ENCODE measurements around the gene TRIM7.
"Not testable (repeated sequence)": the region's sequence is repeated elsewhere in the genome, so short reads cannot be mapped to it uniquely, and the experiment has no call there.

Gene TRIM7

DNA sequence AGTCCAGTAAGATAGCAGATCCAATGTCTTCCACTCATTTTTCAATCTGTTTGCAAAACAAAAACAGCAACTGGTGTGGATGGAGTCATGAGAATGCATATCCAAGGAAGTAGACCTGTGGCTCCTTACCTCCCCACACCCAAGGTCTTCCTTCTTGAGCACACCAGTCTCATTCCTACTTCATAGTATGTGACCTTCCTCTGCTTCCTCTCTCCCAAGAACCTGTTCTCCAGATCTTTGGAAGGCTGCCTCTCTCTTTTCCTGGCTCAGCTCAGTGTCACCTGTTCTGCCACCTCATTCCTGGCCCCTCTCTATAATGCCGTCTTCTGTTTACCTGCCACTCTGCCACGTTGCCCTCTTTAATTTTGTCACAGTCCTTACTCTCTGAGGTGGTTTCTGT lies 7.9 kb upstream of the TRIM7 start:
- DNase-seq (ENCODE audit: low spot score), result no peak

DNA sequence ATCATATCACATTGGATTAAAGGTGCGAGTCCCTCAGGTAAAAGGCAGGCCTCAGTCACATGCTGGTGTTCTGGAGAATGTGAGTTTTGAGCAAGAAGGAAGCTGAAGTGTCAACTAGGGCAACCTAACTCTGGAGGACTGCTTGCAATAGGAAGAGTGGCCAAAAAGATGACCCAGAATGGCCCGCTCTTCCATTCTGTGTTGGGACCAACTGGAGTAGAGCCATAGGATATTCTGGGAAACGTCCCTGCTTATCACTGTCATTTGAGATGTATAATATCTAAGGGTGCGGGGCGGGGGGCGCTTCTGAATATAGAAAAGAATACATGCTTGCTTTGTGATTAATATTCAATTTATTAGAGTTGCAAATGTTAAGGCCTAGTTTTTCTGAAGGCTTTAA lies 7.1 kb upstream of the TRIM7 start:
- DNase-seq (ENCODE audit: low spot score), result no peak

GRCh38 chr5:181211208-181211607 lies 6.2 kb upstream of the TRIM7 start:
- peak; percentile 43 for DNase-seq (ENCODE audit: low spot score)

DNA sequence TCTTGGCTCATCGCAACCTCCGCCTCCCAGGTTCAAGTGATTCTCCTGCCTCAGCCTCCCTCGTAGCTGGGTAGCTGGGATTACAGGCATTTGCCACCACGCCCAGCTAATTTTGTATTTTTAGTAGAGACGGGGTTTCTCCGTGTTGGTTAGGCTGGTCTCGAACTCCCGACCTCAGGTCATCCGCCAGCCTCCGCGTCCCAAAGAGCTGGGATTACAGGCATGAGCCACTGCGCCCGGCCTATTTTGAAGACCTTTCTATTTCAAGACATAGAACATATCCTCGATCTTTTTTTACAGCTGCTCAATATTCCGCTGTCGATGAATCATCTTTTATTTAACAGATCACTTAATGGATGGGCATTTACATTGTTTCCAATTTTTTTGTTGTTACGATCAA lies 5.7 kb upstream of the TRIM7 start:
- DNase-seq (ENCODE audit: low spot score), result not testable (repeated sequence)

- DNase-seq (ENCODE audit: low spot score), result not testable (repeated sequence)
These were observed 5.2 kb upstream of the TRIM7 start for GRCh38 chr5:181210148-181210547.

DNA sequence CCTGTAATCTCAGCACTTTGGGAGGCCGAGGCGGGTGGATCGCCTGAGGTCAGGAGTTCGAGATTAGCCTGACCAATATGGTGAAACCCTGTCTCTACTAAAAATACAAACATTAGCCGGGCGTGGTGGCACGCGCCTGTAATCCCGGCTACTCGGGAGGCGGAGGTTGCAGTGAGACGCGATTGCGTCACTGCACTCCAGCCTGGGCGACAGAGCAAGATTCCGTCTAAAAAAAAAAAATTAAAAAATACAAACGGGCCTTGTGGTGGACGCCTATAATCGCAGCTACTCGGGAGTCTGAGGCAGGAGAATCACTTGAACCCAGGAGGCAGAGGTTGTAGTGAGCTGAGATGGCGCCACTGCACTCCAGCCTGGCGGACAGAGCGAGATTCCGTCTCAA lies 4.0 kb upstream of the TRIM7 start:
- DNase-seq (ENCODE audit: low spot score), result not testable (repeated sequence)

- no peak for DNase-seq (ENCODE audit: low spot score)
These were observed 2.9 kb upstream of the TRIM7 start for GRCh38 chr5:181207960-181208253.

DNA sequence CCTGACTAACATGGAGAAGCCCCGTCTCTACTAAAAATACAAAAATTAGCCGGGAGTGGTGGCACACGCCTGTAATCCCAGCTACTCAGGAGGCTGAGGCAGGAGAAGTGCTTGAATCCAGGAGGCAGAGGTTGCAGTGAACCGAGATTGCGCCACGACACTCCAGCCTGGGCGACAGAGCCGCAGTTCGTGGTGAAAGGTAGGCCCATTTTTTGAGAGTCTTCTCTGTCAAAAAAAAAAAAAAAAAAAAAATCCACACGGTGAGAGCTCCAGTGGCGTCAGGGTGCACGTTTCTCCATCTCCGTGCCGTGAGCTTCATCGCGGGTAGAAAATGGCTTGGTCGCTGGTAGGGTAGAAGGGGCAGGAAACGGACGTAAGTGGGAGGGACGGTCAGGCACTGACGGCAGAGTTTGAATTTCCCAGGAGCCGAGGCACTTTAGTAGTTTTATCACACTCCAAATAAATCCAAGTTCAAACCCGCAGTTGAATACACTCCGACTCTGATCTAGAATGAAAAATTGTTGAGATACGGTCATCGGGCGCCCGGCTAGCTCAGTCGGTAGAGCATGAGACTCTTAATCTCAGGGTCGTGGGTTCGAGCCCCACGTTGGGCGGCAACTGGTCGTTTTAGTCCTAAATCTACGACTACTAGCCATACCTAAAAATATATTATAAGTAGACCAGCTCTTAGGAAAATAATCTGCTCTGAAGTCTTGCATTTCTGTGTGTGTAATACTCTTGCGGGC lies 2.4 kb upstream of the TRIM7 start:
- DNase-seq (ENCODE audit: low spot score), result peak; percentile 93

DNA sequence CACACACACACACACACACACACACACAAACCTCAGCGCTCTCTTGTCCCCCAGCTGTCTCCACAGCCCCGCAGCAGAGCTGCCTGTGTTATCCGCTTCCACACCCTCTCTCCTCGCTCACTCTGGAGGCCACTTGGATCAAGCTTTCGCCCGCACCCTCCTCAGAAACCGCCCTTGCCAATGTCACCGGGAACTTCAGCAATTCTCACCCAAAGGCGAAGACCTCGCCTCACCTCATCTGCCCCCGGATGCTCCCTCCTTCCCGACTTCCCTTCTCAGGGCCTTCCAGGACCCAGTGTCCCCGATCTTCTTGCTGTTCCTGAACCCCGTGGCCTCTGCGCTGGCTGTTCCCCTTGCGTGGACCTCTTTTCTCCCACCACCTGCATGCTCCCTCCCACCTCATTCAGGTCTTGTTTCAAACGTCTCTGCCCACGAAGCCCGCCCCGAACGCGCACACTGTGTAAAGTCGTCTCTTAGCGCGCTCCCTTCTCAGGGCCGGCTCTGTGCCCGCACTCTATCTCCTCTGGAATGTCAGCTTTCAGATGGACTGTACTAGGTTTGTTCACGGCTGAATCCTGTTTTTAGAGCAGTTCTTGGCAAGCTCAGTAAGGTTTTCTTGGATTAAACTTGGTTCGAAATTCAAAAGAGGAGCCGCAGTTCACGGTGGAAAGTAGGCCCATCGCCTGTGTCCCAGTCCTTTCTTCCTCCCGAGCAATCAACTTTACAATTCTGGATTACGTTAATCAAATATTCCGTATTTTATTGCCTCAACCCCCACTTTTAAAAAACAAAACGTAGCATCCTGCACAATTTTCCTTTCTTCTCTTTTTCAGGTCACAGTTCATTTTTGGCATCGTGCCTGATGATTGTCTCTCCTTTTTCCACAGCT lies 1.0 kb upstream of the TRIM7 start:
- no peak for DNase-seq (ENCODE audit: low spot score)

- no peak for DNase-seq (ENCODE audit: low spot score)
These were observed 727 bp downstream of the TRIM7 start for GRCh38 chr5:181204113-181204825.

DNA sequence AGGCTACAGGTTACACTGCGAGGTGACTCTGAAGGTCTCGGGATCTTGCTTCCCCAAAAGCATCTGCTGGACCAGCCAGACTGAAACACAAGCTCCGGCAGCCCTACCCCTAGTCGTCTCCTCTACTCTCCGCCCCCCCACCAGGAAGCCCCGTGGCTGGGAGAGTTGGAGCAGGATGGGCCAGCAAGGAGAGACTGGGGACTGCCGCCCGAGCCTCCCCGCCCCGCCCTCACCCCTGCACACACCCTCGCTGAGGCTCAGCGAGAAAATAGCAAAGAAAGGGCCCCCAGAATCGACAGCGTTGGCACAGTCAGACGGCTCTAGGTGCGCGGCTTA lies 1.3 kb downstream of the TRIM7 start:
- no peak for DNase-seq (ENCODE audit: low spot score)

- no peak for DNase-seq (ENCODE audit: low spot score)
These were observed 1.8 kb downstream of the TRIM7 start for GRCh38 chr5:181203093-181203711.

- no peak for DNase-seq (ENCODE audit: low spot score)
These were observed 4.2 kb downstream of the TRIM7 start for GRCh38 chr5:181200816-181201215.

DNA sequence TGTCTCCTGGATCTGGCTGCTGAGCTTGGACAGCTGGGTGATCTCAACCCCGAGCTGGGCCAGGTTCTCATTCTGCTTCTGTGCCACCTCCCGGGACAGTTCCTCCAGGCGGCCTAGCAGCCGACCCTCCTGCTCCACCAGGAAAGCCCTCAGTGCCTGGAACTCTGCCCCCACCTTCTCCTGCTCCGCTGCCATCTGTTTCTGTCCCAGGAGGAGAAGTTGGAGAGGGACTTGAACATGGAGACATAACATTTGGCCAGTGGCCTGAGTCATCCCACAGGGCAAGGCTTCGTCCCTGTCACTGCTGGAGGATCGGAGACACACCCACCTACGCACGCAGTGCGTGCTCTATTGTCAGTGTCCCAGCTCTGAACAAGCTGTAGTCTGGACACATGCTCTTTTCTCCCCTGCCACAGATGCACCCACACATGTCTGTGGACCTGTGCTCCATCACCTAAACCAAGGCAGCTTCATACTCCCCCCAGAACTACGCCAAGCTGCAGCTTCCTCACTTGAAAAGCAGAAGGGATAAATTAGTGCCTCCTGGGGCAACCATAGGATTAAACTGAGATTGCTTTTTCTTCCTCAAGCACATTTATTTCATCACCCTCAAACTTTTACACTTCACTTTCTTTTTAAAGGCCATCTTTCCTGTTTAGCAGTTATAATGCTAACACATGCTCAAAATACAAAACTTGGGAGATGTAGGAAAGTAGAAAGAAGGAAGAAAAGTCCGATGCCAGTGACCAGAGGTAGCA lies 4.9 kb downstream of the TRIM7 start:
- DNase-seq (ENCODE audit: low spot score), result no peak

DNA sequence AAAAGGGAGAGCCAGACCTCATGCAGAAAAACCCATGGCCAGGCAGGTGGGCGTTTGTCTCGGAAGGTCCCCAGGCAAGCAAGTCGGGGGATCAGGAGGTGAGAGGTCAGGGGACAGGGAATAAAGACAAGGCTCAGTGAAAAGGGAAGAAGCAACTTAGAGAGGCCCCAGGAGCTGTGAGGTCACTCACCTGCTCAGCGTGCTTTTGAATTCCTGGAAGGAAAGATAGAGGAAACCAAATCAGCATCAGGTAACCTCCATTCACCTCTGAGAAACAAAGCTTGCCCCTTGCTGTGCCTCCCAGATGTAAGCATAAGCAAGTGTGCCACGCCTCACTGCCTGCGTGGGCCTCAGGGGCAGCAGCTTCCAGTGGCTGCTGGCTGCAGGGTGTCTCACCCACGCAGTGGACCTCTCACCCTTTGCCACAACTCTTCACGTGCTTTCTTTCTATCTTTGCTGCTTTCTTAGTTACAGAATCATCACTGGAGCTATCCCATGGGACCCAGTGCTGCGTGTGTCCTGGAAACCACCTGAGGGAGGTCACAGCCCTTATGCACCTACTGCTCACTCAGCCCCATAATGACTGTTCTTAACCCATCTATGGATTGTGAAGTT lies 6.0 kb downstream of the TRIM7 start:
- peak; percentile 39 for DNase-seq (ENCODE audit: low spot score)

DNA sequence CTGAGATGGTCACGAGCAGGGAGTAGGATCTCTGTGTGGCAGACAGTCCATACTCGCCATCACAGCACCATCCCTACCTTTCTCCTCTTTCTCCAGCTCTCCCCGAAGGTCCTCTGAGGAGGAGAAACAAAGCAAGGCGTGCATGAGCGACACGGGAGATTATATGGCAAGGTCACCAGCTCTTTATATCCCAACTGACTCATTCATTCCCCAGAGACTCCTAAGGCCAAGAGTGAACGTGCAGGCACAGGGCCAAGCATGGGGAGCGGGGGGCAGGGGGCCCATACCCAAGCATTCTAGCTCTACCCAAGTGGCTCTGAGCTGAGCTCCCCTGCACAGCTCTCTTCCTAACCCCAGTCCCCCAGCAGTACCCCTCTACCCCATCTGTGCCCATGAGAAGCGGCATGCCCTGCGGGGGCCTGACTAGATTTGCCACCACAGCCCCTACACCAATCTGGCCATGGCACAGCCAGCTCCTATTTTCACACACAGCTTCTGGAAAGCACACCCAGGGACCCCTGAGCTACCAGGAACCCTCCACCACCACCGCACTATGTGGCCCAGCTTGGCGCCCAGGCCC lies 6.8 kb downstream of the TRIM7 start:
- DNase-seq (ENCODE audit: low spot score), result no peak

DNA sequence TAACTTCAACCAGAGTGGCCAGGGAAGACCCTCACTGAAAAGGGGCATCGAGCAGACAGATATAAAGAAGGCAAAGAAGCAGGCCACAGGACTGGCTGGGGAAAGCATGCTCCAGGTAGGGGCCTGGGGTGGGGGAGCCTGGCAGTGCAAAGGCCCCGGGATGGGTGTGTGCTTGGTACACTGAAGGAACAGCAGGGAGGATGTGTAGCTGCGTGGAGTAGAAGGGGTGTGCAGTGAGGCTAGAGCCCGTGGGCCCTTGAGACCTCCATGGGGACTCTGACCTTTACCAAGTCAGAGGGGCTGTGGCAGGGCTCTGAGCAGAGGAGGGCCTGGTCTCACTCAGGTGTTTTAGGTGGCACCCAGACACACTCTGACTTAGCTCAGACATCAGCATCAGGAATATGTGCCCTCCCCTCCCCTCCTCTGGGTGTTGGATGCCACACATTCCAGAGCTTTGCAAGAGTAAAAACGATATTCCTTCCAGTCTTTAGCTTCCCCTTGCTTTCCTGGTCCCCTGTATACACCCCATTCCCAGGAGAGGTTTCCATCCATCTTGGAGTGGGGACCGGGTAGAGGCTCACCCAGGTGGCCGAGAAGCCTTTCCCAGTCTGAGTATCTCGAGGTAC lies 7.6 kb downstream of the TRIM7 start:
- DNase-seq (ENCODE audit: low spot score), result no peak

- DNase-seq (ENCODE audit: low spot score), result no peak
These were observed 9.7 kb downstream of the TRIM7 start for GRCh38 chr5:181195249-181195761.

- DNase-seq (ENCODE audit: low spot score), result no peak
These were observed 10.3 kb downstream of the TRIM7 start for GRCh38 chr5:181194489-181195248.

DNA sequence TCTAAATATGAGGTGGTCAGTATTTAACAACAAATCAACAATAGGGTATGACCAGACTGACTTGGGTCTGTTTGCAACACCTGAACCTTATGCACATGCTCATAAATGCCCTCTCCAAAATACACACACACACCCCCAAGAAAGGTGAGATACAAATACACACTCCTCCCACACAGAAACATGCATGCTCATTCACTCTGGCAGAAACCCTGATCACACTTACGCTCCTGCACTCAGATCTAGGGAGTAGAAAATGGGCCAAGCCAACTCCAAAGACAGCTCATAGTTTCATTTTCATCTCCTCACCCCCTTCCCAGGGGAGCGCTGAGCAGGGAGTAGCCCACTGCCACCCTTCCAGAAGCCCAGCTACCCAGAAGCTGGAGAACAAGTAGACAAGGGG lies 11.3 kb downstream of the TRIM7 start:
- DNase-seq (ENCODE audit: low spot score), result no peak
